ENCODE data around the gene P2RY2.

- no peak for TF ChIP-seq SIN3A (IDR thresholded peaks at IDR 0.05; ENCODE audit: borderline replicate concordance, insufficient read depth, low read length)
- no peak for TF ChIP-seq POLR2AphosphoS5 (IDR thresholded peaks at IDR 0.05; ENCODE audit: low read depth, low read length)
- no peak for TF ChIP-seq TAF1 (IDR thresholded peaks at IDR 0.05; ENCODE audit: borderline replicate concordance, insufficient read depth, low read length)
- TF ChIP-seq, protein P1, sequence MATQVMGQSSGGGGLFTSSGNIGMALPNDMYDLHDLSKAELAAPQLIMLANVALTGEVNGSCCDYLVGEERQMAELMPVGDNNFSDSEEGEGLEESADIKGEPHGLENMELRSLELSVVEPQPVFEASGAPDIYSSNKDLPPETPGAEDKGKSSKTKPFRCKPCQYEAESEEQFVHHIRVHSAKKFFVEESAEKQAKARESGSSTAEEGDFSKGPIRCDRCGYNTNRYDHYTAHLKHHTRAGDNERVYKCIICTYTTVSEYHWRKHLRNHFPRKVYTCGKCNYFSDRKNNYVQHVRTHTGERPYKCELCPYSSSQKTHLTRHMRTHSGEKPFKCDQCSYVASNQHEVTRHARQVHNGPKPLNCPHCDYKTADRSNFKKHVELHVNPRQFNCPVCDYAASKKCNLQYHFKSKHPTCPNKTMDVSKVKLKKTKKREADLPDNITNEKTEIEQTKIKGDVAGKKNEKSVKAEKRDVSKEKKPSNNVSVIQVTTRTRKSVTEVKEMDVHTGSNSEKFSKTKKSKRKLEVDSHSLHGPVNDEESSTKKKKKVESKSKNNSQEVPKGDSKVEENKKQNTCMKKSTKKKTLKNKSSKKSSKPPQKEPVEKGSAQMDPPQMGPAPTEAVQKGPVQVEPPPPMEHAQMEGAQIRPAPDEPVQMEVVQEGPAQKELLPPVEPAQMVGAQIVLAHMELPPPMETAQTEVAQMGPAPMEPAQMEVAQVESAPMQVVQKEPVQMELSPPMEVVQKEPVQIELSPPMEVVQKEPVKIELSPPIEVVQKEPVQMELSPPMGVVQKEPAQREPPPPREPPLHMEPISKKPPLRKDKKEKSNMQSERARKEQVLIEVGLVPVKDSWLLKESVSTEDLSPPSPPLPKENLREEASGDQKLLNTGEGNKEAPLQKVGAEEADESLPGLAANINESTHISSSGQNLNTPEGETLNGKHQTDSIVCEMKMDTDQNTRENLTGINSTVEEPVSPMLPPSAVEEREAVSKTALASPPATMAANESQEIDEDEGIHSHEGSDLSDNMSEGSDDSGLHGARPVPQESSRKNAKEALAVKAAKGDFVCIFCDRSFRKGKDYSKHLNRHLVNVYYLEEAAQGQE (IDR thresholded peaks at IDR 0.05; ENCODE audit: insufficient read depth in 1 of 2, low read depth in 2 of 2, low read length in 2 of 2), result no peak
- no peak for TF ChIP-seq FOXP2 (optimal IDR thresholded peaks at IDR 0.05; ENCODE audit: borderline replicate concordance, extremely low read depth, extremely low read length, insufficient read depth)
These were observed 30.2 kb upstream of the P2RY2 start for GRCh38 chr11:73187854-73188253.
